H9 (cell line): Measurements from ENCODE around the gene YKT6. TPM values are rescaled to one million over a fixed set of nuclear protein-coding genes. Genes with fewer than 3 reads are reported as not detected.

Experiments used
- DNase-seq: peaks from one replicate; pipeline ENCODE4 v3.0.0-alpha.2; 2017
- H2AFZ ChIP-seq: one replicate; pipeline ENCODE4 v1.6.1; 2013; ENCODE audit warnings: mild to moderate bottlenecking, low read length, control low read depth, moderate library complexity
- H2AK5ac ChIP-seq: 2 replicates; pipeline ENCODE4 v1.6.1; 2013; ENCODE audit warnings: low read length, control low read depth, mixed read lengths; ENCODE audit not compliant: insufficient read length
- H2BK120ac ChIP-seq: one replicate; pipeline ENCODE4 v1.6.1; 2013; ENCODE audit warnings: low read depth, mild to moderate bottlenecking, low read length, control low read depth, inconsistent platforms; ENCODE audit not compliant: poor library complexity, severe bottlenecking
- H2BK12ac ChIP-seq: 2 replicates; pipeline ENCODE4 v1.6.1; 2013; ENCODE audit warnings: low read length, control low read depth, mixed read lengths, low read depth; ENCODE audit not compliant: insufficient read length
- H2BK15ac ChIP-seq: 2 replicates; pipeline ENCODE4 v1.6.1; 2013; ENCODE audit warnings: low read depth, low read length, control low read depth
- H2BK20ac ChIP-seq: one replicate; pipeline ENCODE4 v1.6.1; 2013; ENCODE audit warnings: low read depth, mild to moderate bottlenecking, low read length, control low read depth, inconsistent platforms; ENCODE audit not compliant: poor library complexity, severe bottlenecking
- H2BK5ac ChIP-seq: 2 replicates; pipeline ENCODE4 v1.6.1; 2013; ENCODE audit warnings: low read length, control low read depth, mixed read lengths; ENCODE audit not compliant: insufficient read length
- H3K14ac ChIP-seq: 2 replicates; pipeline ENCODE4 v1.6.1; 2013; ENCODE audit warnings: low read length, control low read depth; ENCODE audit not compliant: insufficient read depth
- H3K18ac ChIP-seq: 2 replicates; pipeline ENCODE4 v1.6.1; 2013; ENCODE audit warnings: low read depth, mild to moderate bottlenecking, mixed read lengths, low read length, control low read depth; ENCODE audit not compliant: insufficient read length
- H3K23ac ChIP-seq: 2 replicates; pipeline ENCODE4 v1.6.1; 2013; ENCODE audit warnings: low read length, control low read depth, mixed read lengths, low read depth; ENCODE audit not compliant: insufficient read length
- H3K23me2 ChIP-seq: 2 replicates; pipeline ENCODE4 v1.6.1; 2013; ENCODE audit warnings: low read depth, mild to moderate bottlenecking, mixed read lengths, low read length, control low read depth; ENCODE audit not compliant: insufficient read length, poor library complexity, severe bottlenecking
- H3K27ac ChIP-seq: 2 replicates; pipeline ENCODE4 v1.5.1; 2013; ENCODE audit warnings: low read length, control low read depth, mixed read lengths, low read depth; ENCODE audit not compliant: insufficient read length
- H3K27me3 ChIP-seq: 2 replicates; pipeline ENCODE4 v1.6.1; 2013; ENCODE audit warnings: low read length, control low read depth, inconsistent platforms; ENCODE audit not compliant: insufficient read depth
- H3K4ac ChIP-seq: 2 replicates; pipeline ENCODE4 v1.6.1; 2013; ENCODE audit warnings: low read depth, mild to moderate bottlenecking, control low read depth, inconsistent platforms, low read length, moderate library complexity
- H3K4me1 ChIP-seq: 2 replicates; pipeline ENCODE4 v1.6.1; 2013; ENCODE audit warnings: low read length, control low read depth, inconsistent platforms; ENCODE audit not compliant: insufficient read depth
- H3K4me2 ChIP-seq: 2 replicates; pipeline ENCODE4 v1.6.1; 2013; ENCODE audit warnings: low read length, control low read depth, mixed read lengths; ENCODE audit not compliant: insufficient read length, insufficient read depth
- H3K56ac ChIP-seq: 2 replicates; pipeline ENCODE4 v1.6.1; 2013; ENCODE audit warnings: low read depth, mild to moderate bottlenecking, mixed read lengths, low read length, control low read depth; ENCODE audit not compliant: insufficient read length
- H3K79me1 ChIP-seq: 2 replicates; pipeline ENCODE4 v1.6.1; 2013; ENCODE audit warnings: low read depth, mild to moderate bottlenecking, moderate library complexity, low read length, control low read depth, inconsistent platforms; ENCODE audit not compliant: insufficient read depth, poor library complexity, severe bottlenecking
- H3K79me2 ChIP-seq: 2 replicates; pipeline ENCODE4 v1.6.1; 2013; ENCODE audit warnings: low read length, control low read depth, inconsistent platforms; ENCODE audit not compliant: insufficient read depth
- H3K9ac ChIP-seq: 2 replicates; pipeline ENCODE4 v1.6.1; 2013; ENCODE audit warnings: low read length, control low read depth, mixed read lengths; ENCODE audit not compliant: insufficient read length; ENCODE audit errors: extremely low read depth
- H3K9me3 ChIP-seq: one replicate; pipeline ENCODE4 v1.6.1; 2013; ENCODE audit warnings: low read depth, low read length, inconsistent platforms; ENCODE audit not compliant: control insufficient read depth
- H3T11ph ChIP-seq: one replicate; pipeline ENCODE4 v1.6.1; 2013; ENCODE audit warnings: mild to moderate bottlenecking, low read length, control low read depth, inconsistent platforms
- H4K20me1 ChIP-seq: one replicate; pipeline ENCODE4 v1.6.1; 2013; ENCODE audit not compliant: control insufficient read depth, insufficient read length, insufficient read depth
- H4K5ac ChIP-seq: 2 replicates; pipeline ENCODE4 v1.6.1; 2013; ENCODE audit warnings: low read depth, mild to moderate bottlenecking, mixed read lengths, low read length, control low read depth; ENCODE audit not compliant: insufficient read length
- H4K8ac ChIP-seq: replicated peaks from 2 replicates; pipeline ENCODE4 v1.6.1; 2013; ENCODE audit warnings: low read length, control low read depth, mixed read lengths, low read depth; ENCODE audit not compliant: insufficient read length
- H4K91ac ChIP-seq: 2 replicates; pipeline ENCODE4 v1.6.1; 2013; ENCODE audit warnings: low read depth, mild to moderate bottlenecking, moderate library complexity, mixed read lengths, low read length, control low read depth; ENCODE audit not compliant: insufficient read length
- H3K27ac Mint-ChIP-seq, 3 experiments: 2 replicates in 2 of 3; 3 replicates in 1 of 3; pipeline ENCODE4 v1.8.0; 2020 to 2021; ENCODE audit warnings: mixed read lengths in 3 of 3, mild to moderate bottlenecking in 1 of 3, moderate library complexity in 1 of 3
- H3K27me3 Mint-ChIP-seq: 2 replicates; pipeline ENCODE4 v1.8.0; 2021; ENCODE audit warnings: low read depth, mild to moderate bottlenecking, moderate library complexity, mixed read lengths
- H3K36me3 Mint-ChIP-seq, 3 experiments: 2 replicates in 2 of 3; 3 replicates in 1 of 3; pipeline ENCODE4 v1.8.0; 2020 to 2021; ENCODE audit warnings: low read depth in 3 of 3, mixed read lengths in 3 of 3; ENCODE audit not compliant: insufficient read depth in 1 of 3
- H3K4me1 Mint-ChIP-seq, 2 experiments: 2 replicates each; pipeline ENCODE4 v1.8.0; 2020; ENCODE audit warnings: mixed read lengths in 2 of 2
- H3K4me3 Mint-ChIP-seq, 2 experiments: 2 replicates in 1 of 2; 3 replicates in 1 of 2; pipeline ENCODE4 v1.8.0; 2020 to 2021; ENCODE audit warnings: mild to moderate bottlenecking in 2 of 2, mixed read lengths in 2 of 2, moderate library complexity in 1 of 2
- H3K9me3 Mint-ChIP-seq, 2 experiments: 2 replicates in 1 of 2; 3 replicates in 1 of 2; pipeline ENCODE4 v1.8.0; 2020; ENCODE audit warnings: mild to moderate bottlenecking in 2 of 2, mixed read lengths in 2 of 2, moderate library complexity in 1 of 2
- whole genome bisulfite sequencing: extraction: QIAGEN DNeasy Blood & Tissue Kit; methylation state at CpG from one replicate; pipeline ENCODE4 v1.1.7; 2013; ENCODE audit warnings: missing lambda C conversion rate, low lambda C conversion rate, mixed read lengths; ENCODE audit not compliant: insufficient read length; ENCODE audit errors: extremely low coverage; 5-methylcytosine and 5-hydroxymethylcytosine counted together
- total RNA-seq: library from RNA; stranded (reverse); gene quantifications from 2 replicates; pipeline ENCODE4 v1.2.1, GENCODE V29; 2021
- TF ChIP-seq, protein P1 (sequence below): fragments of 200-600 bp; sonication (generic); conservative IDR thresholded peaks from 3 replicates; pipeline ENCODE4 v1.8.0; 2021; ENCODE audit warnings: antibody characterized with exemption, mild to moderate bottlenecking

Gene YKT6
- total RNA-seq, 1 experiment from 2014 or later = 104 TPM

DNA sequence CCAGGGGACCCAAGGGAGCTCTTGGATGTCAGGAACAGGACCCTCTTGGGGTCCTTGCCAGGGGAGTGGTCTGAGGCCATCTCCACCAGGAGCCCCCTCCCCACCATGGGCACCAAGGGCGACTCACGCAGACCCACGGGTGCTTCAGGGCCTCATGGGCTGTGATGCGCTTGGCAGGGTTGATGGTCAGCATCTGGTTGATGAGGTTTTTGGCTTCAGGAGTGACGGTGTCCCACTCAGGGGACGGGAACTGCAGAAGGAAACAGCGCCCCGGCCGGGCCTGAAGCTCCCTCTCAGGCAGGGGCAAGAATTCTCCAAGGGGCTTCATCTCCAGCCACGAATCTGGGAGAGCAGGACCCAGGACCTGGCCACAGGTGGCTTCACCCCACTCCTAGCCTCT, 41.3 kb downstream of the YKT6 start:
- no peak overlapping the region for H3K9ac ChIP-seq
- H3K4me3 Mint-ChIP-seq = no peak overlapping the region
- no peaks in the 10 kb centered on the region for H3K23me2 ChIP-seq
- no peak overlapping the region for H3K27ac ChIP-seq
- no CpG with 5 or more reads among the region's 10 CpGs for WGBS
- no peaks in the 10 kb centered on the region for H3K4me1 ChIP-seq
- no peaks in the 10 kb centered on the region; a peak in 1 of 5 replicates for H3K9me3 Mint-ChIP-seq
- no peaks in the 10 kb centered on the region for H3K79me1 ChIP-seq
- H3K18ac ChIP-seq = no peak overlapping the region
- H3K27me3 Mint-ChIP-seq = peaks cover 1% of the 10 kb centered on the region; the same call in 1 of the 2 replicates
- H2AFZ ChIP-seq = no peak overlapping the region
- no peak overlapping the region for H3K56ac ChIP-seq
- H4K5ac ChIP-seq = no peak overlapping the region
- peaks cover 2 to 5% of the 10 kb centered on the region in 2 experiments; a peak in 1 of 4 replicates for H3K4me1 Mint-ChIP-seq
- H3K27me3 ChIP-seq = no peaks in the 10 kb centered on the region
- no peak overlapping the region for H3K4ac ChIP-seq
- no peak overlapping the region for H2BK12ac ChIP-seq
- H2BK15ac ChIP-seq = no peak overlapping the region
- H2BK120ac ChIP-seq = no peak overlapping the region
- H3T11ph ChIP-seq = no peak overlapping the region
- no peak for DNase-seq
- no peak overlapping the region for H2BK20ac ChIP-seq
- H3K14ac ChIP-seq = no peak overlapping the region; the same call in 1 of the 2 replicates
- no peak overlapping the region for H2AK5ac ChIP-seq
- H3K27ac Mint-ChIP-seq = no peak overlapping the region
- peaks cover 3% of the 10 kb centered on the region for H4K20me1 ChIP-seq
- TF ChIP-seq, protein P1, sequence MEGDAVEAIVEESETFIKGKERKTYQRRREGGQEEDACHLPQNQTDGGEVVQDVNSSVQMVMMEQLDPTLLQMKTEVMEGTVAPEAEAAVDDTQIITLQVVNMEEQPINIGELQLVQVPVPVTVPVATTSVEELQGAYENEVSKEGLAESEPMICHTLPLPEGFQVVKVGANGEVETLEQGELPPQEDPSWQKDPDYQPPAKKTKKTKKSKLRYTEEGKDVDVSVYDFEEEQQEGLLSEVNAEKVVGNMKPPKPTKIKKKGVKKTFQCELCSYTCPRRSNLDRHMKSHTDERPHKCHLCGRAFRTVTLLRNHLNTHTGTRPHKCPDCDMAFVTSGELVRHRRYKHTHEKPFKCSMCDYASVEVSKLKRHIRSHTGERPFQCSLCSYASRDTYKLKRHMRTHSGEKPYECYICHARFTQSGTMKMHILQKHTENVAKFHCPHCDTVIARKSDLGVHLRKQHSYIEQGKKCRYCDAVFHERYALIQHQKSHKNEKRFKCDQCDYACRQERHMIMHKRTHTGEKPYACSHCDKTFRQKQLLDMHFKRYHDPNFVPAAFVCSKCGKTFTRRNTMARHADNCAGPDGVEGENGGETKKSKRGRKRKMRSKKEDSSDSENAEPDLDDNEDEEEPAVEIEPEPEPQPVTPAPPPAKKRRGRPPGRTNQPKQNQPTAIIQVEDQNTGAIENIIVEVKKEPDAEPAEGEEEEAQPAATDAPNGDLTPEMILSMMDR = no peak
- no peak overlapping the region for H4K91ac ChIP-seq
- no peak overlapping the region for H3K23ac ChIP-seq
- H3K79me2 ChIP-seq = no peaks in the 10 kb centered on the region
- no peak overlapping the region for H3K4me2 ChIP-seq
- no peak overlapping the region for H4K8ac ChIP-seq
- H3K36me3 Mint-ChIP-seq = peaks cover 0 to 1% (median 0%) of the 10 kb centered on the region in 3 experiments; a peak in 1 of 7 replicates
- no peak overlapping the region for H2BK5ac ChIP-seq
- no peaks in the 10 kb centered on the region for H3K9me3 ChIP-seq
